Parathyroid adenoma (tissue), 2 donors: ENCODE measurements around the gene LSM12.
"Not testable (repeated sequence)": the region's sequence is repeated elsewhere in the genome, so short reads cannot be mapped to it uniquely, and the experiment has no call there.

Source experiments
- H2AFZ ChIP-seq: fragments of 300-600 bp; sonication (generic); one replicate; pipeline ENCODE4 v1.7.0; 2017; ENCODE audit warnings: antibody characterized with exemption, mild to moderate bottlenecking
- H3K27ac ChIP-seq: fragments of 300-600 bp; sonication (generic); one replicate; pipeline ENCODE4 v1.7.0; 2017
- H3K27me3 ChIP-seq: fragments of 300-600 bp; sonication (generic); one replicate; pipeline ENCODE4 v1.7.0; 2017; ENCODE audit warnings: low read length; ENCODE audit not compliant: control insufficient read depth, insufficient read depth
- H3K36me3 ChIP-seq: fragments of 300-600 bp; sonication (generic); one replicate; pipeline ENCODE4 v1.7.0; 2017; ENCODE audit warnings: low read length; ENCODE audit not compliant: control insufficient read depth, insufficient read depth
- H3K4me1 ChIP-seq: fragments of 300-600 bp; sonication (generic); one replicate; pipeline ENCODE4 v1.7.0; 2017; ENCODE audit warnings: control low read depth
- H3K4me2 ChIP-seq: fragments of 300-600 bp; sonication (generic); one replicate; pipeline ENCODE4 v1.7.0; 2017; ENCODE audit warnings: low read length
- H3K4me3 ChIP-seq: fragments of 300-600 bp; sonication (generic); one replicate; pipeline ENCODE4 v1.7.0; 2017; ENCODE audit warnings: low read depth, low read length
- H3K79me2 ChIP-seq: fragments of 300-600 bp; sonication (generic); one replicate; pipeline ENCODE4 v1.7.0; 2017; ENCODE audit warnings: control low read depth
- H3K9ac ChIP-seq: fragments of 300-600 bp; sonication (generic); one replicate; pipeline ENCODE4 v1.7.0; 2017; ENCODE audit warnings: mild to moderate bottlenecking
- H3K9me3 ChIP-seq: fragments of 300-600 bp; sonication (generic); one replicate; pipeline ENCODE4 v1.7.0; 2017; ENCODE audit warnings: low read length; ENCODE audit not compliant: control insufficient read depth
- TF ChIP-seq, protein P1 (sequence below): fragments of 300-600 bp; sonication (generic); IDR thresholded peaks from one replicate; pipeline ENCODE4 v1.7.0; 2017; ENCODE audit warnings: antibody characterized with exemption, mild to moderate bottlenecking
- donor health status: primary hyperparathyroidism.

The LSM12 gene

DNA sequence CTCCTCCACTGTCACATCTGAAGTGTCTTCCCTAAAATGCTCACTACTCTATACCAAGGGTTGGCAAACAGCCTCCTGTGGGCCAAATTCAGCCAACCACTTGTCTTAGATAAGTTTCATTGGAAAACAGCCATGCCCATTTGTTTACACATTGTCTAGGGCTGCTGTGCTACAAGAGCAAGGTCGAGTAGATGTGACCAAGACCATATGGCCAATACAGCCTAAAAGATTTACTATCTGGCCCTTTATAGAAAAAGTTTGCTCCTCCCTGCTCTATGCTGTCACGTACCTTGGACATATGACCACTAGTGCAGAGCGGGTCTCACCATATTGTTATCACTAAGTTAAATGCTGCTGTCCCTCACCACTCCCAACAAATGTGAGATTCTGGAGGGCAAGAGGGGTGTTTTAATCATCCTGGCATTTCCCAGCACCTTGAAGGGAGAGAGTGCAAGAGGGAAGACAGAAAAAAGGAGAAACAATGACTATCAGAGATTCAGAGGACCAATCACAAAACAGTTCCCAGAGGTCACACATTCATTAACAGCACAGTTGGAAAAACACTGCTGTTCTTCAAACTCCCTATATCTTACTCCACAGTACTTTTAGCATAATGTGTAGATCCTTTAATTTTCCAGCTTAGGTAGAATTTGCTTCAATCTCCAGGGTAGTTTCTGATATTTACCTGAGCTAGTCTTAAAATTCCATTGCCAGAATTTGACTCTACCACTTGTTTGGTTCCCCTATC, 13.2 kb downstream of the LSM12 start:
- Histone ChIP-seq H3K36me3 (no peaks in the 10 kb centered on the region), H3K4me2 (no peak overlapping the region), H3K4me1 (peaks cover 6% of the 10 kb centered on the region), H3K9me3 (no peaks in the 10 kb centered on the region), H3K4me3 (no peak overlapping the region), H3K9ac (no peak overlapping the region), H3K27ac (no peak overlapping the region), H3K79me2 (peaks cover 68% of the 10 kb centered on the region), H2AFZ (no peak overlapping the region), H3K27me3 (no peaks in the 10 kb centered on the region)
- TF ChIP-seq, protein P1, sequence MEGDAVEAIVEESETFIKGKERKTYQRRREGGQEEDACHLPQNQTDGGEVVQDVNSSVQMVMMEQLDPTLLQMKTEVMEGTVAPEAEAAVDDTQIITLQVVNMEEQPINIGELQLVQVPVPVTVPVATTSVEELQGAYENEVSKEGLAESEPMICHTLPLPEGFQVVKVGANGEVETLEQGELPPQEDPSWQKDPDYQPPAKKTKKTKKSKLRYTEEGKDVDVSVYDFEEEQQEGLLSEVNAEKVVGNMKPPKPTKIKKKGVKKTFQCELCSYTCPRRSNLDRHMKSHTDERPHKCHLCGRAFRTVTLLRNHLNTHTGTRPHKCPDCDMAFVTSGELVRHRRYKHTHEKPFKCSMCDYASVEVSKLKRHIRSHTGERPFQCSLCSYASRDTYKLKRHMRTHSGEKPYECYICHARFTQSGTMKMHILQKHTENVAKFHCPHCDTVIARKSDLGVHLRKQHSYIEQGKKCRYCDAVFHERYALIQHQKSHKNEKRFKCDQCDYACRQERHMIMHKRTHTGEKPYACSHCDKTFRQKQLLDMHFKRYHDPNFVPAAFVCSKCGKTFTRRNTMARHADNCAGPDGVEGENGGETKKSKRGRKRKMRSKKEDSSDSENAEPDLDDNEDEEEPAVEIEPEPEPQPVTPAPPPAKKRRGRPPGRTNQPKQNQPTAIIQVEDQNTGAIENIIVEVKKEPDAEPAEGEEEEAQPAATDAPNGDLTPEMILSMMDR, result no peak

DNA sequence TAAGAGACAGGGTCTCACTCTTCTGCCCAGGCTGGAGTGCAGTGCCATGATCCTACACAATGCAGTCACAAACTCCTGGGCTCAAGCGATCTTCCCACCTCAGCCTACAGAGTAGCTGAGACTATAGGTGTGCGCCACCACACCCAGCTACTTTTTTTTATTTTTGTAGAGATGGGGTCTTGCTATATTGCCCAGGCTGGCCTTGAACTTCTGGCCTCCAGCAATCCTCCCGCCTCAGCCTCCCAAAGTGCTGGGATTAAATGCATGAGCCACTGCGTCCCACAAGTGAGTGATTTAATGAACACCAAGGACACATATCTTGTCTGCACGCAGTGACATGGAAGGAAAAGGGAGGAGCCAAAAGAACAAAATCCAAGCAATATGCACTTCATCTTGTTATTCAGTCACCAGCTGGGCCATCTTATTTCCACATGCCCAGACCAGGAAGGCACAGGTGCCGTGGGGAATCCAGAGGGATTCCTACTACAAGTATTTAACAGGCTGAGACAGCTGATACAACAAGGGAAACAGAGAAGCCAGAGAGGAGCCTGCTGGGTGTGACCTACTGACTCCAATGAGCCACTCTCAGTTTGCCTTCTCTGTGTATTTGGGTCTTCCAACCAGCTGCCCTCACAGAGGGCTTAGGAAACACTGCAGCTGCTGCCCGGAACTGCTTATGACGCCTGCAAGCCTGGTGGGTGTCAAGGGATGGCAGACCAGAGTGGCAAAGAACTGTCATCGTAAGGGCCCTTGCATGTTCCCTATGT, 17.0 kb downstream of the LSM12 start:
- TF ChIP-seq, protein P1, result no peak

DNA sequence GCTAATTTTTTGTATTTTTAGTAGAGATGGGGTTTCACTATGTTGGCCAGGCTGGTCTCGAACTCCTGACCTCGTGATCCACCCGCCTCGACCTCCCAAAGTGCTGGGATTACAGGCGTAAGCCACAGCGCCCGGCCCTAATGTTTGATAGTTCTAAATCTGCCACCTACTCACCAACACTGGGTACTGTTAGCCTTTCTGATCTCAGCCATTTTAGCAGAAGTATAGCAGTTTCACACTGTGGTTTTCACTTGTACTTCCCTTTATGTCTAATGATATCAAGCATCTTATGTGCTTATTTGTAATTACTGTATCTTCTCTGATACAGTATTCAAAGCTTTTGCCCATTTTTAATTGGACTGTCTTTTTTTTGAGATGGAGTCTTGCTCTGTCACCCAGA, 19.6 kb downstream of the LSM12 start:
- not testable (repeated sequence) for H3K4me3 ChIP-seq, H3K27ac ChIP-seq, H3K9me3 ChIP-seq, H3K9ac ChIP-seq, H3K27me3 ChIP-seq, H3K4me2 ChIP-seq, H2AFZ ChIP-seq, H3K4me1 ChIP-seq, H3K36me3 ChIP-seq
- H3K79me2 ChIP-seq, result peaks cover 58% of the 10 kb centered on the region

More for the DNA sequence above, 17.0 kb downstream of the LSM12 start:
- Histone ChIP-seq H3K36me3 (no peaks in the 10 kb centered on the region), H3K4me3 (no peak overlapping the region), H3K79me2 (peaks cover 59% of the 10 kb centered on the region), H3K4me1 (peaks cover 6% of the 10 kb centered on the region), H3K9me3 (no peaks in the 10 kb centered on the region), H3K27me3 (no peaks in the 10 kb centered on the region), H3K4me2 (no peak overlapping the region), H3K27ac (no peak overlapping the region), H3K9ac (no peak overlapping the region), H2AFZ (no peak overlapping the region)

- Histone ChIP-seq H3K36me3 (no peaks in the 10 kb centered on the region), H2AFZ (no peak overlapping the region), H3K9ac (no peak overlapping the region), H3K27ac (no peak overlapping the region), H3K27me3 (no peaks in the 10 kb centered on the region), H3K4me3 (no peak overlapping the region), H3K4me1 (peaks cover 12% of the 10 kb centered on the region), H3K9me3 (no peaks in the 10 kb centered on the region), H3K4me2 (no peak overlapping the region), H3K79me2 (peaks cover 44% of the 10 kb centered on the region)
- TF ChIP-seq, protein P1, result no peak
These were observed 21.0 kb downstream of the LSM12 start for GRCh38 chr17:44045486-44045885.

DNA sequence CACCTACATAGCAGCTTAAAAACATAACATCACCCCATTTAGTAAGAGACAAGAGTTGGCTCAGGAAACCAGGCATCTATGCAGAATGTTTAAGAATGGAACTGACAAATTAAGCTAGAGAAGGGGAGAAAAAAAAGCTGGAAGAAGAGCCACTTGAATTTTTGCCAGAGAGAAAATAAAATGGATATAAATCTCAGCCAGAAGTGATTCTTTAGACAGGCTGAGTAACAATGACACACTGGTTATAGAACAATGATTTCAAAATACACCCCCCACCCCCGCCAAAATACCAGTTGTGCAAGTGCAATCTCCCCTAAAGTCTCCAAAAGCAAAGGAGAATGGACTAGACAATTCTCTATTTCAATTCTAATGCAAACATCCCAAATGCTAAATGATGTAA, 22.4 kb downstream of the LSM12 start:
- TF ChIP-seq, protein P1, result no peak
- H2AFZ ChIP-seq, result no peak overlapping the region
- H3K4me3 ChIP-seq, result no peak overlapping the region
- H3K4me2 ChIP-seq, result no peak overlapping the region
- no peaks in the 10 kb centered on the region for H3K36me3 ChIP-seq
- no peaks in the 10 kb centered on the region for H3K9me3 ChIP-seq
- H3K4me1 ChIP-seq, result peaks cover 20% of the 10 kb centered on the region
- H3K9ac ChIP-seq, result no peak overlapping the region
- no peaks in the 10 kb centered on the region for H3K27me3 ChIP-seq
- no peak overlapping the region for H3K27ac ChIP-seq
- H3K79me2 ChIP-seq, result peaks cover 37% of the 10 kb centered on the region
